Fibroblast of skin of left biceps (primary cell): ENCODE data around the gene ZNF831.

Experiments
- DNase-seq, 2 experiments: peaks; one replicate each; pipeline ENCODE4 v3.0.0-alpha.2; 2013; ENCODE audit warnings: low read depth in 2 of 2

ZNF831 gene

DNA sequence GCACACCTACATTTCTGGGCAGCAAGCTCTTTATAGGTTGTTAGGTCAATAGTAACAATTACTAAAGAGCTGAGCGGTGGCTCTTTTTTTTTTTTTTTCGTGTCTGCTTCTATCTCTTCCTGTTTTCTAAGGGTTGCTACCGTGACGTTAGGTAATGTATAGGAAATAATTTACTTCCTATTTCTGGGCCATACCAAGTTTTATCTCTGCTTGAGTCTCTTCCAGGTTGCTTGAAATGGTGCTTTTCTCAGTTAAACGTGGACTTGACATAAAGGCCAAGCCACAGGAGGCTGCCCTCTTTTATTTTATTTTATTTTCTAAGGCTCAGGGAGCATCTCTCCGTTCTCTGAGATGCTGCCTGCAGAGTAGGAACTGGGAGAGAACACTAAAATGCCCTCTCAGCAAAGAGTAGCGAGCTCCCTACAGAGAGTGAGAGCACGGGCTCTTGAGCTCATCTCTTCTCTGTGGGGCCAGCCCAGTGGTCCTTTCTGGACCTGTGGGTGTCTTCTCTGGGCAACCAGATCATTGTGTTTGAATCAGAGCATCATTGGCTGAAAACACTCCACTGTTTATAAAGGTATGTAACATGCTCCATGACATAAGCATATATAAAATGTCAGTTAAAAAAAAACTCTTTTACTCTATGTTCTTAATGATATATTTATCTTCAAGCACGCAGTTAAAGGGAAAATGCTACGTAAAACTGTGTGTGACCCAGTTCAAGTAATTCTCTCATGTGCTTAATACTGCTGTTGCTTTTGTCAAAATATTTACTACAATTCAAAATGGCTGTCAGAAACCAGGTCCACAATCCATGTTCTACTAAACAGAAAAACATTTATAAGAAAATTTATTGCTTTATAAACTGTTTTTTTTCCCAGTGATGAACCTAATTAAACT lies at the start of gene ZNF831:
ZNF831 (plus strand) TSS at position 191 of the 900 bp plus-strand sequence. CDS start 27,199 bp downstream, outside the sequence.
- no peak for DNase-seq

GRCh38 chr20:59117526-59117925 lies 46.1 kb upstream of the ZNF831 start:
- no peak for DNase-seq

- DNase-seq, result no peak
Observed at GRCh38 chr20:59118855-59119254, 44.8 kb upstream of the ZNF831 start.

GRCh38 chr20:59120491-59120890 lies 43.1 kb upstream of the ZNF831 start:
- DNase-seq, result no peak

- DNase-seq, result no peak
Observed at GRCh38 chr20:59120919-59121318, 42.7 kb upstream of the ZNF831 start.

DNA sequence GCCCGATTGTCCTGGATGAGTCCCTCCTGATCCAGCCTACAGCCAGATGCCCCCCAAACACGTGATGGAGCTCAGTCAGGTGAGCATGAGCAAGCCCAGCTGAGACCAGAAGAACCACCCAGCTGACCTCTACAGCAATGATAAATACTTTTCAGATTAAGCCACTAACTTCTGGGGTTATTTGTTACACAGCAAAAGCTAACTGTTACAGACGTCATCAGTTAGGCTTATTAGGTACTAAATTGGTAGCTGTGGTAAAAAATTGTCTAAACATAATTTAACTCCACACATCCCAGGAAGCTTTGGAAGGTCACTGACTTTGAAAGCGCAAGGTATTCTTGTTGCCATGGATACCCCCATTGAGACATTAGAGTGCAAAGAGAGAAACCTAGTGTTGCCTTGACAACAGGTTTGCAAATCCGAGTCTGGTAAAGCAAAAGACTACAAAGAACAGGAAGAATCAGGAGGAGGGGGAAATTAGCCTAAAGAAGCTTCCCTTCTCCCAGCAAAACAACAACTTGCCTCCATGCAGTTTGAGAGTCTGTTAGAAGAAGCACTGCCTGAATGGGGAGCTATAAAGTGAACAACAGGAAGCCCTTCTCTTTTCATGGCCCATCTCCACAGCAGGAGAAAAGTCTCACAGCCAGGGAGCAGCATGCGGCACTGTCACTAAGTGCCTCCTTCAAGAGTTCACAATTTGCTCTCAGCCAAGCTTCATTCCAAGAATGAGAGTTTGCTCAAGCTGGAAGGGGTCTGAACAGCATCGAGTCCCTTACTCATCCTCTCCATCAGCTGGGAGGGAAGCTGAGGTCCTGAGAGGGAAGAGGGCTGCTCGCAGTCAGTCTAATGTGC lies 41.7 kb upstream of the ZNF831 start:
- no peak for DNase-seq

DNA sequence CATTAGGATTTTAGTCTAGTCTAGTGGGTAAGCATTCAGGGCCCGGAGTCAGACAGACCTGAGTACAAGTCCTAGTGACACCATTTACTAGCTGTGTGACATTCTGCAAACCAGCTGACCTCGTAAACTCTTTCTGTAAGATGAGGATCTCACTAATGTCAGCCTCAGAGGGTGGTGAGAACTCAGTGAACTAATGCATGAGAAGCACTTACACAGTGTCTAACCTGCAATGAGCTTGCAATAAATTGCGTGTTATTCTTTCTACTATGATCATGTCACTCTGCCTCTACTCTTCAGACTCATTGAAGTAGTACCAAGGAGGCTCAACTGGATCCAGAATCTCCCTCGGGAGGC lies 41.1 kb upstream of the ZNF831 start:
- DNase-seq, result no peak

DNA sequence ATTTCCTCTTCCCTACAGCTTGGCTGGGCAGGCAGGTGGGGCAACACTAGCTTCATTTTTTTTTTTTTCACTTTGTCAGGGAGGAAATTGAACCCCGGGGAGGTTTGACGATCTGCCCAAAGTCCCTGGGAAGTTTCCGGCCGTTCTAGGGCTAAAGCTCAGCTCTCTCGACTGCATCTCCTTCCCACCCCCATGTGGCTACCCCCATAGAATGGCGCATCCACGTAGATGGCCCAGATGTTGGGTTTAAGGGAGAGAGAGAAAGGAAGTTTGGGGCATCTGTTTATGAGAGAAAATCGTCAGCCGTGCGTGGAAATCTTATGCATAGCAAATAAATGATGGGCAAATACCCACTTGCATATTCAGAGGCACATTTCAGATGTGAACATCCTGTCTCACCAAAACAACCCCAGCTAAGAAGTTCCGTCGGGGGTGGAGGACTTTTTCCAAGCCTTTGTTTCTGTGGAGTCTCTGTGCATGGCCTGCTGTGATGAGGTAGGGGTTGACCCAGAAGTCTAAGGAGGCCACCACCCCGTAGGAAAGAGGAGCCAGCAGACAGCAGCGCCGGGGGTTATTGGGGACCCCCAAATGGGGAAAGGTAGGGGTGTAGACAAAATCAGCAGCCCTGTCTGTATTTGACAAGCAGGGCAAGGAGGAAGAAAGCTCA lies 40.5 kb upstream of the ZNF831 start:
- DNase-seq, result no peak

DNA sequence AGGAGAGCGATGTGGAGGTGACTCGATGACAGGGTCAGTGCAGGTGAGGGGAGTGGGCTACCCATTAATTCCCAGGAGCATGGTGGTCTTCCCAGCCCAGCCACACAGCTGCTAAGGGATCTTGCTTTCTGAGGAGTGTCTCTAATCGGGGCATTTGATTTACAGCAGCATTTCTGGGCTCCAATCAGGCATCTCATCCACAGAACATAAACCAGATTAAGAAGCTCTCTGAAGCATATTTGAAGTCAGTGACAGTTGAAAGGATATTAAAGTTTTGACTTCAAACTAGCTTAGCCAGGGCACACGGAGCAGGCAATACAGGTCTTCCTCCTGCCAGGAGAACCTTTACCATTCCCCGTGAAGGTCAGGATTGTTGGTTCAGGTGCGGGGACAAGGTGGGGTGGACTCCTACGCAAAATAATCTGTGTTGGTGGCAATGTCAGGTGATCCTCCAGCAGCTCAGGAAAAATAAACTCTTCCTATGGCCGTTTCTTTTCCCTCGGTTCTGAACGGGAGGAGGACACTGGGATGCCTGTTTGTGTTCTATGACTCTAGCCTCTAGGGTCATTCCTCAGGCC lies 39.9 kb upstream of the ZNF831 start:
- DNase-seq, result no peak

GRCh38 chr20:59124296-59125029 lies 39.2 kb upstream of the ZNF831 start:
- no peak for DNase-seq

DNA sequence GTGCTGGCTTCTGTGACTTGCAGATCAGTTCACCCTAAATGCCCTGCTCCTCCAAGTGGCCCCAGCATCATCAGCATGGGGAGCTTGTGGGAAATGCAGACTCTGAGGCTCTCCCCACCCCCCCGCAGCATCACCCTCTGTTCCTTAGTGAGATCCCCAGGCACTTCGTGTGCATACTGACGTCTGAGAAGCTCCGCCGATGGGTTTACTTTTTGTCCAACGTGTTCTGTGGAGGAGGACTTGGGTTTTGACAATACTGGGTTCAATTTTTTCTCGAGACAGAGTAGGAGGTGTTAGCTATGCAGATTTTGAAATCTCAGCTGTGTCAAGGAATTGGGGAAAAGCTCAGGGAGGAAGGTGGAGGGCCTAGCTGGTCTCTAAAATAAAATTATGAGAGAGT lies 38.3 kb upstream of the ZNF831 start:
- DNase-seq, result no peak

GRCh38 chr20:59125836-59126235 lies 37.8 kb upstream of the ZNF831 start:
- no peak for DNase-seq

DNA sequence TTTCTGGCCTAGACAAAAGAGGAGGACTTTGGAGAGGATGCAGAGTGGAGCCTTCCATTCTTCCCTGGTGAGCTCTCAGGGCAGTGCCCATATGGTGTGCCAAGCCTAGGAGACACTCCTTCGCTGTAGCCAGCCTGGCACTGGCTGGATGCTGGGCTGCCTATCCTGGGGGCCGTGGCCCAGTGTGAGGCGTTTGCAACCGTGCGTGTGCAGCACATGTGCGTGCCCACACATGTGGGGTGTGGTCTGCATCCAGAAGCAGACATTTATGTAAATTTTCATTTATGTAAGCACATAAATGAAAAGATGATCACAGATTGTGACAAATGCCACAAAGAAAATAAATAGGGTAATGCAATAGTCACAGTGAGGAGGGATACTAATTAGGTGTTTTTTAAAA lies 35.8 kb upstream of the ZNF831 start:
- DNase-seq, result no peak

DNA sequence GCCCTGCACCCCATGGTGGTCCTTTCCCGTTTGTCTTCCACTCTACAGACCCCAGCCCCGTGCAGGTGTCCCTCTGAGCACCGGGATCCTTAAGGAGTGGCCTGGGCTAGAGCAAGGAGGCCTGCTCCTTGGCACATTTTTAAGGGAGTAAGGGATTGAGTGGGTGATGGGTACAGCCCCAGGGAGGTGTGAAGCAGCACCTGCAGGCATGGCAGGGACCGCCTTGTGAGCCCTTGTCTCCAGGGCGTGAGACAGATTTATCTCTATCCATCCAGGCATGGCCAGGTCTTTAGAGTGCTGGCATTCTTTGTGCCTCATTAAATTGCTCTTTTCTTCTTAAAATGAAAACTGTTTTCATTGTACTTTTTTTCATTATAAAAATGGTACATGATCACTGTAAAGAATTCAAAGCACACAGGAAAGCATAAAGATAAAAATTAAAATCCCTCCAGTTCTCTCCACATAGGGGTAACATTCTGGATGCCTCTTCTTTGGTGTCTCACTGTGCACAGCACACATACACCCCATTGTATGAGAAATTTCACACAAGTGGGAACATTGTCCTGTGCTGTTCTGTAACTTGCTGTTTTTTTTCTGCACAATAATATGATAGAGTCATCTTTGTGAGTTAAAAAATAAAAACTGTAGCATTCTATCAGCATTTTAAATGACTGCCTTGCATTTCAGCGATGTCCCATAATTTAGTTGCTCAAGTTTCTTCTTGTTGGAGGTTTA lies 31.9 kb upstream of the ZNF831 start:
- DNase-seq, result no peak

- no peak for DNase-seq
Observed at GRCh38 chr20:59134182-59134581, 29.4 kb upstream of the ZNF831 start.

DNA sequence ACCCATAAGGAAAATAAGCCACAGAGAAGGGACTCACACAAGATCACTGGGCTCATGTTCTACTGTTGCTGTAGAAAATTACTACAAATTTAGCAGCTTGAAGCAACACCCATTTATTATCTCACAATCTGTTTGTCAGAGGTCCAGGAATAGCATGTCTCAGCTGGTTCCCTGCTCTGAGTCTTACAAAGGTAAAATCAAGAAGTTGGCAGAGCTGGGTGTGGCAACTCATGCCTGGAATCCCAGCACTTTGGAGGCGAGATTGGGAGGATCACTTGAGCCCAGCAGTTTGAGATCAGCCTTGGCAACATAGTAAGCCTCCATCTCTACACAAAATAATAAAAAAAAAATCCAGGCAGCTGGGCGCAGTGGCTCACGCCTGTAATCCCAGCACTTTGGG lies 28.5 kb upstream of the ZNF831 start:
- no peak for DNase-seq

- no peak for DNase-seq
Observed at GRCh38 chr20:59136027-59136426, 27.6 kb upstream of the ZNF831 start.

DNA sequence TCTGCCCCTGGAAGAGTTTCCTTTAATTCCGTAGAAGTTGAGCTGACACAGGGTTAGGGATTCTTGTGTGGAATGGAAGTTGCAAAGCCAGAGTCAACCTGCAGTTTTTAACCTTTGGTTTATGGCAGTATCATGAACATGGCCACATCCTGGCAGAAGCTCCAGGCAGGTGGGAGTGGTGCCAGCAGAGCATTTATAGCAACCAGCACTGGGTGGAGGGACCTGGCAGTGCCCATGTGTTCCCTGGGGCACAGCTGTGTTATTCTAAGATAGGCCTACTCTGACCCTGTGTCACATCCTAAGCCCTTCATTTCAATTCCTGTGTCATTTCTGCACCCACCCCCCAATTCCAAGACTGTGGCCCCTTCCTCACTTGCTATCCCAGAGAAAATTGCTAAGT lies 26.1 kb upstream of the ZNF831 start:
- DNase-seq, result no peak

- DNase-seq, result no peak
Observed at GRCh38 chr20:59138114-59138748, 25.4 kb upstream of the ZNF831 start.

DNA sequence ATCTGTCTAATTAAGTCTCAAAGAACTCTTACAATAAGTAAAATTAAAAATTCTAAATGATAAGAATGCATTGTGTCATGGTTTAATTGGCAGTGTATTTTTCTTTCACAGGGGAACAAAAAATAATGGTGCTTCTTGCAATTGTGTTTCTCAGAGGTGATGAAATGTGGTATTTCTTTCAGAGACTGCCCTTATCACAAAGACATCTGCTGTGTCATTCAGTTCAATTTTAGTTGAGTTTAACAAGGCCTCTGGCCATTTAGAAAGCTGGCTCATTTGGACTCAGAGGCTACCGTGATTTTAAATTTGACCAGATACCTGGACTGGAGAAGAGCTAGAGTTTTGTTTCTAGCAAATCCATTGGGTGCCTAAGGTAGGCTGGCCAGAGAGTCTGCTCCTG lies 23.6 kb upstream of the ZNF831 start:
- no peak for DNase-seq
